Large intestine (tissue), 3 donors: ENCODE results near the gene IRF2BPL. TPM values are rescaled to one million over a fixed set of nuclear protein-coding genes. Genes with fewer than 3 reads are reported as not detected.
A peak's percentile ranks its signal among the peaks of the same experiment; 100 is the strongest.
"Not testable (repeated sequence)": the region's sequence is repeated elsewhere in the genome, so short reads cannot be mapped to it uniquely, and the experiment has no call there.

ENCODE experiments used
- DNase-seq, 2 donors: peaks; one replicate each; pipeline versions ENCODE4 v3.0.0 to v3.0.0-alpha.2; 2013
- H3K27ac ChIP-seq: one replicate; pipeline ENCODE4 v1.5.1; 2013; ENCODE audit warnings: low read length
- H3K27me3 ChIP-seq: 2 replicates; pipeline ENCODE4 v1.6.1; 2013; ENCODE audit warnings: low read length; ENCODE audit not compliant: control insufficient read depth, insufficient read depth
- H3K36me3 ChIP-seq: 2 replicates; pipeline ENCODE4 v1.6.1; 2013; ENCODE audit warnings: low read length; ENCODE audit not compliant: control insufficient read depth, insufficient read depth
- H3K4me1 ChIP-seq: one replicate; pipeline ENCODE4 v1.6.1; 2013; ENCODE audit warnings: low read length; ENCODE audit not compliant: control insufficient read depth, insufficient read depth
- H3K4me3 ChIP-seq: one replicate; pipeline ENCODE4 v1.5.1; 2013; ENCODE audit warnings: low read length
- H3K9me3 ChIP-seq: one replicate; pipeline ENCODE4 v1.6.1; 2013; ENCODE audit warnings: mild to moderate bottlenecking, low read depth, low read length, moderate library complexity; ENCODE audit not compliant: control insufficient read depth
- WGBS: methylation state at CpG from one replicate; pipeline ENCODE4 v1.1.5; 2013; ENCODE audit warnings: low lambda C conversion rate; ENCODE audit not compliant: insufficient coverage; 5-methylcytosine and 5-hydroxymethylcytosine counted together
- polyA plus RNA-seq: library from polyadenylated mRNA; unstranded; fragments of 120-200 nt; gene quantifications from one replicate; pipeline ENCODE4 v1.2.1, GENCODE V29; 2013

The IRF2BPL gene
- polyA plus RNA-seq, 1 donor = 19.4 TPM

GRCh38 chr14:77024171-77024691 is 4.3 kb downstream of the IRF2BPL start:
- Histone ChIP-seq H3K4me3 (peak overlapping the region; percentile 78), H3K36me3 (peaks cover 7% of the 10 kb centered on the region), H3K4me1 (peaks cover 47% of the 10 kb centered on the region), H3K27ac (peak overlapping the region; percentile 88), H3K9me3 (peaks cover 12% of the 10 kb centered on the region), H3K27me3 (no peaks in the 10 kb centered on the region)
- peak in 1 of 2 donors; percentile 72 for DNase-seq
- no CpG with 5 or more reads among the region's 16 CpGs for WGBS

- no CpG with 5 or more reads among the region's 17 CpGs for WGBS
- Histone ChIP-seq H3K27me3 (no peaks in the 10 kb centered on the region), H3K4me1 (peaks cover 42% of the 10 kb centered on the region), H3K9me3 (peaks cover 12% of the 10 kb centered on the region), H3K4me3 (peak overlapping the region; percentile 27), H3K27ac (peak overlapping the region; percentile 88), H3K36me3 (peaks cover 7% of the 10 kb centered on the region)
- peak; percentile 87 to 92 for DNase-seq
Measured at GRCh38 chr14:77023001-77023996, 5.2 kb downstream of the IRF2BPL start.

- Histone ChIP-seq H3K27ac (peak overlapping the region; percentile 88), H3K36me3 (peaks cover 7% of the 10 kb centered on the region), H3K4me3 (no peak overlapping the region), H3K9me3 (peaks cover 7% of the 10 kb centered on the region), H3K27me3 (no peaks in the 10 kb centered on the region), H3K4me1 (peaks cover 42% of the 10 kb centered on the region)
- no CpG with 5 or more reads among the region's 9 CpGs for WGBS
- DNase-seq = peak in 1 of 2 donors; percentile 63
Measured at GRCh38 chr14:77022236-77022852, 6.2 kb downstream of the IRF2BPL start.

- peaks cover 39% of the 10 kb centered on the region for H3K4me1 ChIP-seq
- H3K27me3 ChIP-seq, H3K27ac ChIP-seq, H3K9me3 ChIP-seq, H3K36me3 ChIP-seq, H3K4me3 ChIP-seq, DNase-seq: not testable (repeated sequence)
- WGBS = no CpG with 5 or more reads among the region's 11 CpGs
Measured at GRCh38 chr14:77021424-77021823, 7.1 kb downstream of the IRF2BPL start.

DNA sequence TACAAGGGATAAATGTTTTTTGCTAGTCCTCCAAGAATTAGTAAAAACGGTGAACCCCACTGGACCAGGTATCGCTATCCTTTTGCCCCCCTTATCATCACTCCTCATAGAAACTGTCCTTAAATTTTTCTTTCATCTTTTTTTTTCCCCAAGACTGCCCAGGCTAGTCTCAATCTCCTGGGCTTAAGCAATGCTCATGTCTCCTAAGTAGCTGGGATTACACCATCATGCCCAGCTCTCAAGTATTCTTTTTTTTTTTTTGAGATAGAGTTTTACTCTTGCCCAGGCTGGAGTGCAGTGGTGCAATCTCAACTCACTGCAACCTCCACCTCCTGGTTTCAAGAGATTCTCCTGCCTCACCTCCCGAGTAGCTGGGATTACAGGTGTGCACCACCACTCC is 9.7 kb downstream of the IRF2BPL start:
- Histone ChIP-seq H3K9me3 (no peaks in the 10 kb centered on the region), H3K36me3 (no peaks in the 10 kb centered on the region), H3K27ac (no peak overlapping the region), H3K27me3 (no peaks in the 10 kb centered on the region), H3K4me1 (peaks cover 30% of the 10 kb centered on the region), H3K4me3 (no peak overlapping the region)
- WGBS = no CpG with 5 or more reads among the region's 3 CpGs
- DNase-seq = no peak

- no CpG with 5 or more reads among the region's 2 CpGs for WGBS
- Histone ChIP-seq H3K36me3 (no peaks in the 10 kb centered on the region), H3K9me3 (no peaks in the 10 kb centered on the region), H3K27me3 (no peaks in the 10 kb centered on the region), H3K4me3 (no peak overlapping the region), H3K27ac (no peak overlapping the region), H3K4me1 (peaks cover 21% of the 10 kb centered on the region)
- no peak for DNase-seq
Measured at GRCh38 chr14:77017666-77018065, 10.8 kb downstream of the IRF2BPL start.

- no CpG with 5 or more reads among the region's 7 CpGs for WGBS
- no peaks in the 10 kb centered on the region for H3K9me3 ChIP-seq
- no peaks in the 10 kb centered on the region for H3K27me3 ChIP-seq
- H3K4me1 ChIP-seq = peaks cover 21% of the 10 kb centered on the region
- H3K27ac ChIP-seq = no peak overlapping the region
- H3K36me3 ChIP-seq = no peaks in the 10 kb centered on the region
- no peak for DNase-seq
- H3K4me3 ChIP-seq = no peak overlapping the region
Measured at GRCh38 chr14:77014734-77015133, 13.8 kb downstream of the IRF2BPL start.

DNA sequence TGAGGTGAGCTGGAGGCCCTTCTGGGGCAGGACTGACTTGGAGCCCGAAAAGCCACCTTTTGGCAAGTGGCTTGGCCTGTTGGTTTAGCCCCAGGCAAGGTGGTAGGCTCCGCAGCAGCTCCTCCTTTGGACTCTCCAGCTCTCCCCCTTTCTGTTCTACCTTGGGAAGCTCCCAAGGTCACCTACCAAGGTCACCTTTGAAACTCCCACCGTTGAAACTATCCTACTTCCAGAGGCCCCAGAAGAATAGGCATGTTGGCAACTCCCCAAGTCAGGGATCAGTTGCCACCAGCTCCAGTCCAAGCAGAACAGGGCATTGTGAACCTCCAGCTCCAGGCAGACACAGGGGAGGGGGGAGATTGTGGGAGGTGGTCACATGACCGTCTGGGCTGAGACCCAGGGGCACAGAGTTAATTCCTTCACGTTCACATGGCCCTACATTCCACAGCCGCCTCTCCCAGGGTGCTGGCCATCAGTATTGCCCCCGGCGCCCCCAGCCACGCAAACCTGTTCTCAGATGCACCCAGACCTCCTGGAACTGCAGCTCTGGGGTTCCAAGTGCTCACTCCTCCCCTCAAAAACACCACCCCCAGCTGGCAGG is 14.4 kb downstream of the IRF2BPL start:
- peaks cover 21% of the 10 kb centered on the region for H3K4me1 ChIP-seq
- no peak overlapping the region for H3K4me3 ChIP-seq
- H3K36me3 ChIP-seq = no peaks in the 10 kb centered on the region
- no CpG with 5 or more reads among the region's 9 CpGs for WGBS
- no peaks in the 10 kb centered on the region for H3K9me3 ChIP-seq
- no peak overlapping the region for H3K27ac ChIP-seq
- DNase-seq = peak; percentile 77 to 86
- no peaks in the 10 kb centered on the region for H3K27me3 ChIP-seq

DNA sequence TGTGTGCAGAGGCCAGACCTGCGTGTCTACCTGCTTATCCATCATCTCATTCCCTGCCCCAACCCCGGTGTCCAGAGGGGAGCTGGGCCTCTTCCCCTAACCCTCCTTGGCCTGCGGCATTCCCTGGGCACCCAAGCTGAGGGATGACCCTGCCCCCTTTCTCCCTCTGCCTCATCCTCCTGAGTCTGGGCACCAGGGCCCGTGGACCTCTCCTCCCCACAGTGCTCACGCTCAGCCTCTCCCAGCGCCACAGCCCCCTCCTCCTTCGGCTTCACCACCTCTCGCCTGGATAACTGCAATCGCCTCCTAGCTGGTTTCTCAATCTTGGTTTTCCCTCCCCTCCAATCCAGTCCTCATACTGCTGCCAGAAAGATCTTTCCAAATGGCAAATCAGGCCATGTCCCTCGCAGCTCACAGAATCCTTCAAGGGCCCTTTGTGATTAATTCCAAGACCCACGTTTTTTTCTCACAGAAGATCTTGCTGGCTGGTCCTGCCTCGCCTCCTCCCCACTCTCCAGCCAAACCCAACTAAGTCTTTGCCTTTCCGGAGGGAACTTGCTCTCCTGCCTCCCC is 16.2 kb downstream of the IRF2BPL start:
- Histone ChIP-seq H3K4me1 (peaks cover 34% of the 10 kb centered on the region), H3K27ac (no peak overlapping the region), H3K9me3 (no peaks in the 10 kb centered on the region), H3K27me3 (no peaks in the 10 kb centered on the region), H3K4me3 (no peak overlapping the region), H3K36me3 (no peaks in the 10 kb centered on the region)
- no peak for DNase-seq
- no CpG with 5 or more reads among the region's 13 CpGs for WGBS

- DNase-seq = peak; percentile 60 to 72
- WGBS = no CpG with 5 or more reads among the region's 4 CpGs
- H3K27me3 ChIP-seq = no peaks in the 10 kb centered on the region
Measured at GRCh38 chr14:77011245-77011644, 17.3 kb downstream of the IRF2BPL start.

More at GRCh38 chr14:77011245-77011644, 17.3 kb downstream of the IRF2BPL start:
- no peaks in the 10 kb centered on the region for H3K9me3 ChIP-seq
- H3K4me1 ChIP-seq = peaks cover 40% of the 10 kb centered on the region
- H3K27ac ChIP-seq = no peak overlapping the region
- H3K4me3 ChIP-seq = no peak overlapping the region
- no peaks in the 10 kb centered on the region for H3K36me3 ChIP-seq
